Smooth muscle cell of trachea (primary cell): ENCODE results near the gene SLC38A5. TPM values are rescaled to one million over a fixed set of nuclear protein-coding genes. Genes with fewer than 3 reads are reported as not detected.

Experiments used
- total RNA-seq: library from RNA; depleted of rRNA; stranded (reverse); fragments of >200 nt; gene quantifications from 2 replicates; pipeline ENCODE4 v1.2.1, GENCODE V29; 2014

Gene SLC38A5
- total RNA-seq: 56.4 and 78.2 TPM in 2 replicates

DNA sequence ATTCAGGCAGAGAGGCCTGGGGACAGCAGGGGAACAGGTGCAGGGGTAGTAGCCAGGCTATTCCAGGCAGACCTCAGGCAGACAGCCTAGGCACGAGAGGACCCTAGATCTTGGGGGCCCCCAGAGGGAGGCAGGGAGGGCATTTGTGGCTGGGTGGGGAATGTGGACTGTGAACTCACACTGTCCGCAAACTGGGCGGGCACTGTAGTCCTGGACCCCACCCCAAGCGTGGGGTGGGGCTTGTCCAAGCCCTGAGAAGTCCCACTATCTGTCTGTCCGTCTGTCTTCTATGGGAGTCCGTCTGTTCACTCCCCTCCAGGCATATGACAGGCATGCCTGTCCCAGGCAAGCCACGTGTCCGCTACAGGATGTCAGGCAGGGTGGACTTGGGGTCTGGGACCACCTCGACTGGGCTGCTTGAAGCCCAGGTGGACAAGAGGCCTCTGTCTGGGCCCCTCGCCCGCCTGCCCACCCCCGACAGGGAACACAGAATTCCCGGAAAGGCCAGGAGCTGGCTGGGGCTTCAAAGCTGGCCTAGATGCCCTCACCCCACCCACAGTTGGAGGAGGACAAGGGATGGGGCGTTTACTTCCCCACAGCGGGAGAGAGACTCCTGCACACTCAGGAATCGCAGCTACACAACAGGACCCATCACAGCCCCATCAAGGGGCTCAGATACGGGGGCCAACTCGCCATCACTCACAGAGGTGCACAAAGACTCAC is at the start of gene SLC38A5:
TSS of gene SLC38A5 (minus strand) at position 151 of the 723 bp plus-strand sequence. CDS start 2,336 bp downstream, outside the sequence.

DNA sequence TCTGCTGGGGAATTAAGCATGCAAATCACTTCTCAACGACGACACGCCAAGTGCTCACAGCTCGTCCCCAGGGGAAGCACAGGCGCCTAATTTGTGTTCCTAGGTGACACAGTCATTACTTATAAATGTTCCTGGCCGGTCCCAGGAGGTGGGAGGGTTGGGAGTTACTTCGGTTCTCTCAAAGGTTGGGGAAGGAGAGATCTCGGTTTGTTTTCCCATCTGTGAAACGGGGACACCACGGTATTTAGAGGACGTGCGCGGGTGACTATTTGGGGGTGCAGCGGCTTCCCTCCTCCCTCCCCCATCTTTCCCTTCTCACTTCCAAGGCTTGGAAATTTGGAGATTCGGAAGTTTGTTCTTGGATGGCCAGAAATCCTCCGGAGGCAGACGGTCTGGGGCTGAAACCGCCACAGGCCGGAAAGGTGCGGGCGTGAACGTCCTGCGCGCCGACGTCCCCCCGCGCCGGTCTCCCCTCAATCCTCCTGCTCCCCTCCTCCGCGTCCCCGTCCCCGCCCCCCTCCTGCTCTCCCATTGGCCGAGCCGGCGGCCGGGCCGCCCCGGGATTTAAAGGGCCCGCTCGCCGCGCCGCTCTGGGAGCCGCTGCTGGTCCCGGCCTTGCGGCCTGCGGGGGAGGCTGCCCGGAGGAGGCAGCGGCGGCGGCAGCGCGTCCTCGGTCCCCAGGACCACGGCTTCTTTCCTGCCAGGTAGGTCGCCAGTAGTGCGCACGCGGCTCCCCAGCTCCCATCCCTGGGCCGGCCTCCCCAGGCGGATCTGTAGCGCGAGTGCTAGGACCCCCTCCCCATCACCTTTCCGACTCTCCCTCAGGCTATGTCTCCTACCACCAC is 38.6 kb upstream of the SLC38A5 start, which contains the start of gene PORCN:
TSS of gene PORCN (plus strand) at position 593 of the 845 bp plus-strand sequence. CDS start 829 bp downstream, outside the sequence.

DNA sequence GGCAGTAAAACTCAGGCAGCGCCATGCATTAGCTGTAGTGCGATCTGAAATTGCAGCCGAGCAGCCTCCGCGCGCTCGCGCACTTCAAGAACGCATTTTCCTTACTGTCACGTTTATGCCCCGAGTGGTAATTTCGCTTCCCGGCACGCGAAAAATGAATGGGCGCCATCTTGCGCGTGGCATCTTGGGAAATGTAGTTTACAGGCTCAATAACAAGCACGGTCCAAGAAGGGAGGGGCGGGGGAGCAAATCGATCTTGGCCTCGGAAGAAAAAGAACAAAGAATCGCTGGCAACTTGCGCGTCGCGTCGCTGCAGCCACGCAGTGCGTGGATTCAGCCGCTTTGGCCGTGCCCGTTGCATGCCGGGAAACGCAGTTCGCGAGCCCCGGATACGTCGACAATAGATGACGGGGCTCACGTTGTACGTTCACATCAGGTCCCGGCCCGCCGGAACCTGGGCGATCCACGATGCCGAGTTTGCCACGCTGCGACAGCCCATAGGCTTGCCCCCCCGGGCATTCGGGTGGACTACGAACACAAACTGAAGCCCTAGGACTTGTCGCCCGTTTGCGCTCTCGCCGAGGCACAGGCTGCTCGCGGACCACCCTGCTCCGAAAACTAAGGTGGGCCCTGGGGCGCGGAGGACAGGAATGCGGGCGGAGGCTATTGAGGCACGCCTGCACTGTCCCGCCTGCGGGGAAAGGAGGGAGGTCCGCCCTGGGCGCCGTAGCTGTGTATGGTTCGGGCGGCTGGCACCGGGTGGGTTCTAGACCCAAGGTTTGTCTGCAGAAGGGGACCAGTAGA is 5.9 kb upstream of the SLC38A5 start, which contains the start of gene FTSJ1:
TSS of gene FTSJ1 (plus strand) at position 426 of the 804 bp plus-strand sequence. CDS start 1,849 bp downstream, outside the sequence.

DNA sequence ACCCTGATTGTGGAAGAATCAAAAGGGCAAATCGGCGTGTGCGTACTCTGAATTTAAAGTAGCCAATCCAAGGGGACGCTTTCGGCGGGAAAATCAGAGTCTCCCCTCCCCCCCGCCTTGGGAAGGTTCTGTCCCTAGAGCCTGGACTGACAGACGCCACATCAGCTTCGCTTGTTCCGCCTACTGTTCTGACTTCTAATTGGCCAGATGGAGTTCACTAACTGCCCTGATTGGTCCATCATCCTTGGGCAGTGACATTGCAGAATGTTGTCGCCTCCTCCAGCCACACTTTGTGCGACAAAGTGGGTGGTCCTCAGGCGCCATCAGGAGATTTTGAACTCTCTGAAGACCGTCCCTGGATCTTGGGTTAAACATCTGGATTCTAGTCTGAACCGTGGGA is 58.2 kb downstream of the SLC38A5 start, which contains the start of gene SSX4B:
TSS of gene SSX4B (minus strand) at position 101 of the 400 bp plus-strand sequence. CDS start 588 bp downstream, outside the sequence.

Other genes with a start within 250 kb of the SLC38A5 start
- gene SSX1, start 214.9 kb downstream of the SLC38A5 start, total RNA-seq: not detected in 2 replicates
- gene SSX3, start 113.6 kb downstream of the SLC38A5 start, total RNA-seq: not detected in 2 replicates
- not detected in 2 replicates for gene SSX4, start 86.7 kb downstream of the SLC38A5 start, total RNA-seq
- not detected in 2 replicates for gene SSX4B, start 58.3 kb downstream of the SLC38A5 start, total RNA-seq
- gene FTSJ1, start 5.9 kb upstream of the SLC38A5 start, total RNA-seq: 40.5 and 52.1 TPM in 2 replicates
- 6.5 and 10.8 TPM in 2 replicates for gene PORCN, start 38.7 kb upstream of the SLC38A5 start, total RNA-seq
- gene EBP, start 51.5 kb upstream of the SLC38A5 start, total RNA-seq: 17.9 and 76.4 TPM in 2 replicates
- gene TBC1D25, start 69.5 kb upstream of the SLC38A5 start, total RNA-seq: 8.7 and 9.3 TPM in 2 replicates
- gene RBM3, start 104.2 kb upstream of the SLC38A5 start, total RNA-seq: 59.4 and 286 TPM in 2 replicates
- gene WDR13, start 127.2 kb upstream of the SLC38A5 start, total RNA-seq: 103 and 147 TPM in 2 replicates
- 0.17 TPM in 1 of 2 replicates, not detected in the other for gene WAS, start 213.5 kb upstream of the SLC38A5 start, total RNA-seq
- 2.3 and 8.3 TPM in 2 replicates for gene SUV39H1, start 226.5 kb upstream of the SLC38A5 start, total RNA-seq